Uterus (tissue), 4 donors: ENCODE measurements around the gene ANKRD33B. TPM values are rescaled to one million over a fixed set of nuclear protein-coding genes. Genes with fewer than 3 reads are reported as not detected.
A peak's percentile ranks its signal among the peaks of the same experiment; 100 is the strongest.

Source experiments
- DNase-seq, 2 donors: peaks; one replicate each; pipeline ENCODE4 v3.0.0-alpha.2; 2019 to 2020
- H3K27ac ChIP-seq, 2 donors: fragments of 200-600 bp; sonication (generic); 1 replicate in 1 of 2; 2 replicates in 1 of 2; pipeline ENCODE4 v1.5.1; 2016 to 2018
- H3K27me3 ChIP-seq, 2 donors: fragments of 200-600 bp; sonication (generic); one replicate each; pipeline ENCODE4 v1.5.1; 2018 to 2019; ENCODE audit warnings: control low read depth in 1 of 2
- H3K36me3 ChIP-seq, 2 donors: fragments of 200-600 bp; sonication (generic); one replicate each; pipeline ENCODE4 v1.5.1; 2019; ENCODE audit warnings: control low read depth in 1 of 2
- H3K4me1 ChIP-seq, 2 donors: fragments of 200-600 bp; sonication (generic); one replicate each; pipeline ENCODE4 v1.5.1; 2018 to 2019; ENCODE audit warnings: control low read depth in 1 of 2
- H3K4me3 ChIP-seq, 2 donors: fragments of 200-600 bp; sonication (generic); 1 replicate in 1 of 2; 2 replicates in 1 of 2; pipeline ENCODE4 v1.5.1; 2018 to 2019; ENCODE audit warnings: mild to moderate bottlenecking in 1 of 2
- H3K9me3 ChIP-seq, 2 donors: fragments of 200-600 bp; sonication (generic); one replicate each; pipeline ENCODE4 v1.5.1; 2019; ENCODE audit warnings: control low read depth in 1 of 2
- POLR2A ChIP-seq, 2 donors: fragments of 450-650 bp; IDR thresholded peaks; one replicate each; pipeline ENCODE4 v1.6.1; 2016; ENCODE audit warnings: antibody characterized with exemption in 2 of 2, mild to moderate bottlenecking in 1 of 2, moderate library complexity in 1 of 2
- intact Hi-C: fragments of 100-400 bp; cut with DNase I; formaldehyde crosslinking; loops from one replicate; pipeline ENCODE4 v1.15.1; 2023; ENCODE audit warnings: low total_unique reads
- total RNA-seq, 4 donors: library from RNA; depleted of rRNA in 3 of 4; stranded (reverse); fragments of >200 nt in 3 of 4; gene quantifications; one replicate each; pipeline versions ENCODE4 v1.1.0 to v1.2.4, GENCODE V29; 2014 to 2023
- TF ChIP-seq, protein P1 (sequence below), 4 experiments: fragments of 200-600 bp in 2 of 4; fragments of 450-650 bp in 2 of 4; sonication (generic) in 2 of 4; IDR thresholded peaks; one replicate each; pipeline ENCODE4 v1.5.1; 2016 to 2019; ENCODE audit warnings: antibody characterized with exemption in 4 of 4, mild to moderate bottlenecking in 2 of 4, moderate library complexity in 1 of 4
- donor health status: DM: yes; HTN: yes; CAD: no.

The ANKRD33B gene
- total RNA-seq, 4 donors from 2014 or later: 2.1 to 24.1 (median 7.6) TPM

DNA sequence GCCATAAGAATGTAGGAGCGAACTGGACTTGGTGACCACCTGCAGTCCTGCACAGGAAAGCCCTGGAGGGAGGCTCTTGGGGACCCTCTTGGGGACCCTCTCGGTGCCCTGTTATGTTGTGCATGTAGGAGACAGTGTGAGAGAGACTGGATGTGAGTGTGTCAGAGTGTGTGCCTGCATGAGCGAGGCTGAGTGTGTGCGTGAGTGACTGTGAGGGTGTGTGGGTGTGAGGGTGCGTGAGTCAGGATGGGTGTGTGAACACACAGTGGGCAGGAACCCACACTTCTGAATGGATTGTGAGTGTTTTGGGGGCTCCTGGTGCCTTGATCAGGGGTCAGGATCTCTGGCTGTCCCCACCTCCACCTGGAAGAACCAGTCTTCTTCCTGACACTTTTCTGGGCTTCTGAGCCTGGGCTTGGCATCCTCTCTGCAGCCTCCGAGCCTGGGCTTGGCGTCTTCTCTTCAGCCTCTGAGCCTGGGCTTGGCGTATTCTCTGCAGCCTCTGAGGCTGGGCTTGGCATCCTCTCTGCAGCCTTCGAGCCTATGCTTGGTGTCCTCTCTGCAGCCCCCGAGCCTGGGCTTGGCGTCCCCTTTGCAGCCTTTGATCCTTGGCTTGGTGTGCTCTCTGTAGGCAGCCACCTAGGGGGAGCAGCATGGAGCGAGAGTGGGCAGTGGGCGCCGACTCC is 25.6 kb upstream of the ANKRD33B start:
- Histone ChIP-seq H3K4me1 (peaks cover 0 to 23% of the 10 kb centered on the region in 2 donors), H3K27me3 (no peaks in the 10 kb centered on the region), H3K9me3 (no peaks in the 10 kb centered on the region), H3K36me3 (no peaks in the 10 kb centered on the region), H3K4me3 (no peak overlapping the region), H3K27ac (peak overlapping the region; percentile 45 to 64)
- DNase-seq: peak in 1 of 2 donors; percentile 57
- TF ChIP-seq, protein P1, sequence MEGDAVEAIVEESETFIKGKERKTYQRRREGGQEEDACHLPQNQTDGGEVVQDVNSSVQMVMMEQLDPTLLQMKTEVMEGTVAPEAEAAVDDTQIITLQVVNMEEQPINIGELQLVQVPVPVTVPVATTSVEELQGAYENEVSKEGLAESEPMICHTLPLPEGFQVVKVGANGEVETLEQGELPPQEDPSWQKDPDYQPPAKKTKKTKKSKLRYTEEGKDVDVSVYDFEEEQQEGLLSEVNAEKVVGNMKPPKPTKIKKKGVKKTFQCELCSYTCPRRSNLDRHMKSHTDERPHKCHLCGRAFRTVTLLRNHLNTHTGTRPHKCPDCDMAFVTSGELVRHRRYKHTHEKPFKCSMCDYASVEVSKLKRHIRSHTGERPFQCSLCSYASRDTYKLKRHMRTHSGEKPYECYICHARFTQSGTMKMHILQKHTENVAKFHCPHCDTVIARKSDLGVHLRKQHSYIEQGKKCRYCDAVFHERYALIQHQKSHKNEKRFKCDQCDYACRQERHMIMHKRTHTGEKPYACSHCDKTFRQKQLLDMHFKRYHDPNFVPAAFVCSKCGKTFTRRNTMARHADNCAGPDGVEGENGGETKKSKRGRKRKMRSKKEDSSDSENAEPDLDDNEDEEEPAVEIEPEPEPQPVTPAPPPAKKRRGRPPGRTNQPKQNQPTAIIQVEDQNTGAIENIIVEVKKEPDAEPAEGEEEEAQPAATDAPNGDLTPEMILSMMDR (IDR thresholded peaks at IDR 0.05): no peak
- TF ChIP-seq POLR2A (IDR thresholded peaks at IDR 0.05): no peak
- intact Hi-C loops: no loop called here

DNA sequence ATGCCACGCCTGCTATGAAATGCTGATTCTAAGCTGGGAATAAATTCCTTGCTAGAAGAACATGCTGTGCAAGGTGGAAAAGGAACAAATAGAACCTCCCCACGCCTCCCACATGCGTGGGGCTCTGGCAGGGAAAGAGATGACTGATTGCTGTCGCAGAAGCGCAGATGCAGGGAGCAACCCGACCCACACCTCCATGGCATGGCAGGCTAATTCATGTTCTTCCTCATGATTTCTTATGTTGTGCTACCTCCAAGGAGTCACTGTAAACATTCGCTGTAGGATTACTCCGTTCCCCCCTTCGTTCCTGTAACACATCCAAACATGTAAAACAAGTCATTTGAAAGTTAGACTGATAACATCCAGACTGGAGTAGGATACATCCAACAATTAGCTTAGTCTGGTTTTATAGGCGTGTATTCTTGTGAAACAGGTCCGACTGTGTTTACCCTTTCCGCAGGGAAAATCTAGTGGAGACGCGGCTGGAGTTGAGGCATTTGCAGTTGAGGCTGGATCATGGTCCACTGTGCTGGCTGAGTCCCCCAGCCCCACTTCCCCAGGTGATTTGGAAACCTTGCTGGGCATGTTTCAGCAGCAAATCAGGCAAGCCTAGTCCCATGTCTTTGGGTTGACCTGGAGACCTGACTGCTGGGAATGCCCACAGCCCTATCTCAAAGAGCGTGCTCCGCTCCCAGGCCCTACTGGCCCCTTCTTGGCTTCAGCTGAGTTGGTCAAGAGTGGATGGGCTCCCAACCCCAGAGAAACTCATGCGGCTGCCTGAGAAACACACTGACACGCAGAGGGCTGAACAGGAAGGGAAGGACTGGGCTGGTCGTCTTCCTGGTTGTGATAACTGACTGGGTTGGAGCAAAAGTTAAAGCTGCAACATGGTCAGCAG is 24.8 kb upstream of the ANKRD33B start:
- H3K27ac ChIP-seq: peak overlapping the region; percentile 64 to 77
- H3K4me1 ChIP-seq: peaks cover 0 to 23% of the 10 kb centered on the region in 2 donors
- intact Hi-C loops: no loop called here
- peak; percentile 72 to 85 for DNase-seq
- H3K36me3 ChIP-seq: no peaks in the 10 kb centered on the region
- TF ChIP-seq POLR2A (IDR thresholded peaks at IDR 0.05): no peak
- TF ChIP-seq, protein P1 (IDR thresholded peaks at IDR 0.05): no peak
- no peaks in the 10 kb centered on the region for H3K9me3 ChIP-seq
- no peak overlapping the region for H3K4me3 ChIP-seq
- no peaks in the 10 kb centered on the region for H3K27me3 ChIP-seq

DNA sequence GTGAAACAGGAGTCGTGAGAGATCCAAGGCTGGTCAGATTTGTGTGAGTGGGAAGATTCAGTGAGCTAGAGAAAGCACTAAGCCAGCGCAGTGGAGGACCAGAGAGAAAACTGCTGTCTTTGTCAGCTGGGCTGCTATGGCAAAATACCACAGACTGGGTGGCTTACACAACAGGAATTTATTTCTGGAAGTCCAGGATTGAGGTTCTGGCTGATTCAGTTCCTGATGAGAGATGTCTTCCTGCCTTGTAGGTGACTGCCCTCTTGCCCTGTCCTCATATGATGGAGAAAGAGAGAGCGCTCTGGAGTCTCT is 24.2 kb upstream of the ANKRD33B start:
- Histone ChIP-seq H3K9me3 (no peaks in the 10 kb centered on the region), H3K36me3 (no peaks in the 10 kb centered on the region), H3K27ac (peak overlapping the region; percentile 64 to 77), H3K27me3 (no peaks in the 10 kb centered on the region), H3K4me3 (no peak overlapping the region), H3K4me1 (peaks cover 0 to 23% of the 10 kb centered on the region in 2 donors)
- DNase-seq: no peak
- no peak for TF ChIP-seq POLR2A (IDR thresholded peaks at IDR 0.05)
- TF ChIP-seq, protein P1 (IDR thresholded peaks at IDR 0.05): no peak
- intact Hi-C loops: no loop called here

DNA sequence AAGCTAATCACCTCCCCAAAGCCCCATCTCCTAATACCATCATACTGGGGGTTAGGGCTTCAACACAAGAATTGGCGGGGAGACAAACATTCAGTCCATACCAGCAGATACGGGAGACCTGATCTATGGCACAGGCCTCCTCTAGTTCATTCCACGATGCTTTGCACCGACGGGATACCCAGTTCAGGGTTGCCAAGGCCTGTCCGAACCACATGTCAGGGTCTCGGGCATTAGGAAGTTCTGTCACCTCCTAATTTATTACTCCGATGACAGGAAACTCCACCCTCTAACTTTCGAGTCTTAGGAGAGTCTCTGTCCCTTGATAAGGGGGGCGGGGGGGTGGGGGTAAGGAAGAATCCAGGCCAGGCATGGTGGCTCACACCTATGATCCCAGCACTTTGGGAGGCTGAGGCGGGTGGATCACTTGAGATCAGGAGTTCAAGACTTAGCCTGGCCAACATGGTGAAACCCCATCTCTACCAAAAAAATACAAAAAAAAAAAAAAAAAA is 23.8 kb upstream of the ANKRD33B start:
- no peak for DNase-seq
- Histone ChIP-seq H3K36me3 (no peaks in the 10 kb centered on the region), H3K4me1 (peaks cover 0 to 23% of the 10 kb centered on the region in 2 donors), H3K27ac (peak overlapping the region in 1 of 2 donors; percentile 77), H3K27me3 (no peaks in the 10 kb centered on the region), H3K4me3 (no peak overlapping the region), H3K9me3 (no peaks in the 10 kb centered on the region)
- intact Hi-C loops: no loop called here
- TF ChIP-seq POLR2A (IDR thresholded peaks at IDR 0.05): no peak
- TF ChIP-seq, protein P1 (IDR thresholded peaks at IDR 0.05): no peak
